AG04450 (cell line): ENCODE results near the gene ARHGAP22. TPM values are rescaled to one million over a fixed set of nuclear protein-coding genes. Genes with fewer than 3 reads are reported as not detected.

Experiments
- CTCF ChIA-PET: fragments of 300-600, 350-600 bp; formaldehyde crosslinking; extraction: SDS; loops from one replicate; lab custom pipeline; 2022; ENCODE audit warnings: antibody characterized with exemption, inconsistent platforms; lab: Charles Lee
- POLR2A ChIA-PET: fragments of 350-600 bp; formaldehyde crosslinking; extraction: SDS; loops from one replicate; lab custom pipeline; 2021; ENCODE audit warnings: antibody characterized with exemption, inconsistent platforms; lab: Yijun Ruan, JAX
- DNase-seq: peaks from one replicate; pipeline ENCODE4 v3.0.0-alpha.2; 2011; ENCODE audit warnings: low read depth, low spot score
- H3K27ac ChIP-seq: one replicate; pipeline ENCODE4 v1.5.1; 2012; ENCODE audit warnings: low read depth, low read length, control low read depth
- H3K27me3 ChIP-seq: one replicate; pipeline ENCODE4 v1.6.0; 2012; ENCODE audit warnings: low read length; ENCODE audit not compliant: control insufficient read depth, insufficient read depth
- H3K4me3 ChIP-seq: 2 replicates; pipeline ENCODE4 v1.5.1; 2011; ENCODE audit warnings: mild to moderate bottlenecking, low read depth, low read length, control low read depth
- H3K9me3 ChIP-seq: 2 replicates; pipeline ENCODE4 v1.5.1; 2012; ENCODE audit warnings: low read length; ENCODE audit not compliant: control insufficient read depth, insufficient read depth
- polyA plus RNA-seq: library from polyadenylated mRNA; depleted of rRNA; stranded (reverse); fragments of >200 nt; gene quantifications from 2 replicates; pipeline ENCODE4 v1.2.3, GENCODE V29; 2011
- TF ChIP-seq, protein P1 (sequence below): IDR thresholded peaks from 2 replicates; pipeline ENCODE4 v1.5.1; 2011; ENCODE audit warnings: low read depth, low read length, control low read depth, inconsistent platforms

The ARHGAP22 gene
- polyA plus RNA-seq, 1 experiment: 8.2 TPM

DNA sequence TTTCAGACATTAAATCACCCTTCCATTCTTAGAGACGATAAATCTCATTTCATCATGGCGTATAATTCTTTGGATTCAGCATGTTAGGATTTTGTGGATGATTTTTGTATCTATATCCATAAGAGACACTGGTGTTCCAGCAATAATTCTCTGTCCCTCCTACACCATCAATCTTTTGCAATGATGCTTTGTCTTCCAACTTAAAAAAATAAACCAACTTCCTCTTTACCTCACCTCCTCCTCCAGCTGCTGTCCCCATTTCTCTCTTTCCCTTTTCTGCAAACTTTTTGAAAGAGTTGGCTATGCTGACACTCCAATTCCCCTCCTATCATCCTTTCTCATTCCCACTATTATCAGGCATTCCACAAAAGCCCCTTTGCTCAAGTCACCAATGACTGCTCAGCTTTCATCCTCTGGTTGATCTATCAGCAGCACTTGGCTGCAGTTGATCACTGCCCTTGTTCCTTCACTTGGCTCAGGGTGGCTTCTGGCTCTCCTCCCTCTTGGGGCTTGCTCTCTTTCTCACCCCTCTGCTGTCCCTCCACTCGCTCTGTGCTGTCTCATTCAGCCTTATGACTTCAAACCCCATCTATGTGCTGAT lies 130.0 kb downstream of the ARHGAP22 start:
- TF ChIP-seq, protein P1, sequence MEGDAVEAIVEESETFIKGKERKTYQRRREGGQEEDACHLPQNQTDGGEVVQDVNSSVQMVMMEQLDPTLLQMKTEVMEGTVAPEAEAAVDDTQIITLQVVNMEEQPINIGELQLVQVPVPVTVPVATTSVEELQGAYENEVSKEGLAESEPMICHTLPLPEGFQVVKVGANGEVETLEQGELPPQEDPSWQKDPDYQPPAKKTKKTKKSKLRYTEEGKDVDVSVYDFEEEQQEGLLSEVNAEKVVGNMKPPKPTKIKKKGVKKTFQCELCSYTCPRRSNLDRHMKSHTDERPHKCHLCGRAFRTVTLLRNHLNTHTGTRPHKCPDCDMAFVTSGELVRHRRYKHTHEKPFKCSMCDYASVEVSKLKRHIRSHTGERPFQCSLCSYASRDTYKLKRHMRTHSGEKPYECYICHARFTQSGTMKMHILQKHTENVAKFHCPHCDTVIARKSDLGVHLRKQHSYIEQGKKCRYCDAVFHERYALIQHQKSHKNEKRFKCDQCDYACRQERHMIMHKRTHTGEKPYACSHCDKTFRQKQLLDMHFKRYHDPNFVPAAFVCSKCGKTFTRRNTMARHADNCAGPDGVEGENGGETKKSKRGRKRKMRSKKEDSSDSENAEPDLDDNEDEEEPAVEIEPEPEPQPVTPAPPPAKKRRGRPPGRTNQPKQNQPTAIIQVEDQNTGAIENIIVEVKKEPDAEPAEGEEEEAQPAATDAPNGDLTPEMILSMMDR: no peak
- H3K4me3 ChIP-seq: no peak overlapping the region
- POLR2A ChIA-PET: no interaction called here

GRCh38 chr10:48473704-48474103 lies 131.2 kb downstream of the ARHGAP22 start:
- TF ChIP-seq, protein P1: no peak
- DNase-seq: no peak
- Histone ChIP-seq H3K27me3 (no peaks in the 10 kb centered on the region), H3K4me3 (no peak overlapping the region), H3K27ac (no peak overlapping the region), H3K9me3 (no peaks in the 10 kb centered on the region)
- ChIA-PET CTCF (no interaction called here), POLR2A (no interaction called here)

More for the DNA sequence above, 130.0 kb downstream of the ARHGAP22 start:
- CTCF ChIA-PET: no interaction called here
- Histone ChIP-seq H3K27me3 (no peaks in the 10 kb centered on the region), H3K27ac (no peak overlapping the region), H3K9me3 (no peaks in the 10 kb centered on the region; the same call in 1 of the 2 replicates)
- DNase-seq: no peak

- TF ChIP-seq, protein P1: no peak
- no peak for DNase-seq
- ChIA-PET CTCF (interaction anchor here (2.0 kb wide), 1 partner anchor 186 kb away, joined by 6 read pairs; no protein-coding TSS in a partner anchor), POLR2A (no interaction called here)
- H3K9me3 ChIP-seq: no peaks in the 10 kb centered on the region
- H3K27ac ChIP-seq: no peak overlapping the region
- no peaks in the 10 kb centered on the region for H3K27me3 ChIP-seq
- no peak overlapping the region for H3K4me3 ChIP-seq
These were observed 132.3 kb downstream of the ARHGAP22 start for GRCh38 chr10:48472501-48473069.

DNA sequence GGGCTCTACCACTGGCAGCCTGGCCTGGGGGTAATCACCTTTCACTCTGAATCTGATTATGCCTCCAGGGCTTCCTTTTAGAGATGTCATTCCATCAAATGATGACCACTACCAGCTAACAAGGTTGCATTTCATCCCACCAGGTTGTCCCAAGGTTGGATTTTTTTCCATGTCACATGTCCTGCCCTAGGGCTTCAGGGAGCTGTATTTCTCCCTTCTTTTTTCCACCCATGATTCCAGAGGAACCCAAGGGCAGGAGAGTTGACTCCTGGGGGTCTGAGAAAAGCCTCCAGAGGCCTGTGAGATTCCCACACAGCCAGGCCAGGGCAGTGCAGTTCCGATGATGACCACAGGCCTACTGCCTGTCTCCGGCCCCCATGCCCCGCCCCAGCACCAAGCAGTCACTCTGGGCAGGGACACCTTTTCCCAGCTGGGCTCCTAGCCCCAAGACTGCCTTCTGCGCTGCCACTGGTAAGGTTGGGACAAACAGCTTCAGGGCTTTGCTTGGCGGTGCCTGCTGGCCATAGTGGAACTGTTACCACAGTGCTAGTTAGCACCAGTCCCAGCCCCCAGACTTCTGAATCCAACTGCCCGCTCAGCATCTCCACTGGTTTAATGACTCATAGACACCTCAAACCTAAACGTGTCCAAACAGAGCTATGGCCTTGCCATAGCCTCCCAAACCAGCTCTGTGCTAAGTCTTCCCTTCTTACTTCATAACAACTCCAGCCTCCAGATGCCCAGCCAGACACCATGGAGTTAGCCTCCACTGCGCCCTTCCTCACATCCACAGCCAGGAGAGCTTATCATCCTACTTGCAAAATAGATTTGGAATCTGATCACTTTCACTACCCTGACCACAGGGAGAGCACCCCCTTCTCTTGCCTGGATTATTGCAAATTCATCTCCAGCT lies 133.7 kb downstream of the ARHGAP22 start:
- no peak overlapping the region for H3K4me3 ChIP-seq
- TF ChIP-seq, protein P1: peak; percentile 8; the same call in 1 of the 2 replicates
- no peak for DNase-seq
- CTCF ChIA-PET: interaction anchor here (0.8 to 2.0 kb wide), 4 partner anchors 11 to 187 kb away, joined by 3 to 6 read pairs (median 4); no protein-coding TSS in a partner anchor
- H3K9me3 ChIP-seq: no peaks in the 10 kb centered on the region
- no peaks in the 10 kb centered on the region for H3K27me3 ChIP-seq
- H3K27ac ChIP-seq: no peak overlapping the region
- POLR2A ChIA-PET: no interaction called here
